Neural cell (in vitro differentiated cells): Measurements from ENCODE around the gene ASH1L. TPM values are rescaled to one million over a fixed set of nuclear protein-coding genes. Genes with fewer than 3 reads are reported as not detected.

Experiments
- H2AFZ ChIP-seq: fragments of 200-600, 300-800 bp; sonication (generic), shearing (Covaris generic); 2 replicates; pipeline ENCODE4 v1.6.0; 2014; ENCODE audit warnings: low read depth, mild to moderate bottlenecking, antibody characterized with exemption, low read length, moderate library complexity
- H3F3A ChIP-seq: fragments of 200-600 bp; shearing (Covaris generic); 2 replicates; pipeline ENCODE4 v1.6.1; 2016; ENCODE audit warnings: mild to moderate bottlenecking, moderate library complexity, mixed read lengths, antibody characterized with exemption, low read length; ENCODE audit not compliant: insufficient read depth, poor library complexity, severe bottlenecking
- H3K27ac ChIP-seq: fragments of 200-600, 300-800 bp; sonication (generic), shearing (Covaris generic); 2 replicates; pipeline ENCODE4 v1.5.1; 2014; ENCODE audit warnings: mild to moderate bottlenecking, low read length, moderate library complexity
- H3K27me3 ChIP-seq: fragments of 300-800, 200-600 bp; sonication (generic), shearing (Covaris generic); 2 replicates; pipeline ENCODE4 v1.6.0; 2014; ENCODE audit warnings: mild to moderate bottlenecking, low read depth, low read length, moderate library complexity; ENCODE audit not compliant: insufficient read depth
- H3K36me3 ChIP-seq: fragments of 300-800, 200-600 bp; sonication (generic), shearing (Covaris generic); 2 replicates; pipeline ENCODE4 v1.5.1; 2014; ENCODE audit warnings: mild to moderate bottlenecking, antibody characterized with exemption, low read length, moderate library complexity; ENCODE audit not compliant: insufficient read depth
- H3K4me2 ChIP-seq: fragments of 300-800, 200-600 bp; sonication (generic), shearing (Covaris generic); 2 replicates; pipeline ENCODE4 v1.6.0; 2014; ENCODE audit warnings: mild to moderate bottlenecking, low read length
- H3K4me3 ChIP-seq: fragments of 300-800, 200-600 bp; sonication (generic), shearing (Covaris generic); 2 replicates; pipeline ENCODE4 v1.5.1; 2014; ENCODE audit warnings: mild to moderate bottlenecking, low read length, moderate library complexity
- H3K79me2 ChIP-seq: fragments of 200-600 bp; shearing (Covaris generic); replicated peaks from 2 replicates; pipeline ENCODE4 v1.6.0; 2014; ENCODE audit warnings: mild to moderate bottlenecking, low read length, moderate library complexity; ENCODE audit not compliant: insufficient read depth
- H3K9ac ChIP-seq: fragments of 300-800, 200-600 bp; sonication (generic), shearing (Covaris generic); 2 replicates; pipeline ENCODE4 v1.6.1; 2016; ENCODE audit warnings: mild to moderate bottlenecking, low read length, mixed read lengths
- H3K9me2 ChIP-seq: fragments of 200-600 bp; shearing (Covaris generic); 2 replicates; pipeline ENCODE4 v1.6.1; 2016; ENCODE audit warnings: mild to moderate bottlenecking, low read length, mixed read lengths; ENCODE audit not compliant: insufficient read depth
- H3K9me3 ChIP-seq: fragments of 200-600, 300-800 bp; sonication (generic), shearing (Covaris generic); 2 replicates; pipeline ENCODE4 v1.6.1; 2016; ENCODE audit warnings: mild to moderate bottlenecking, mixed run types, low read length, moderate library complexity, mixed read lengths
- H4K20me1 ChIP-seq: fragments of 200-600 bp; shearing (Covaris generic); 2 replicates; pipeline ENCODE4 v1.6.1; 2016; ENCODE audit warnings: mild to moderate bottlenecking, mixed run types; ENCODE audit not compliant: insufficient read depth
- EP300 ChIP-seq: fragments of 450-650 bp; conservative IDR thresholded peaks from 2 replicates; pipeline ENCODE4 v1.6.1; 2014; ENCODE audit warnings: antibody characterized with exemption, mild to moderate bottlenecking, moderate library complexity; ENCODE audit not compliant: poor library complexity, severe bottlenecking
- EZH2 ChIP-seq: fragments of 200-600, 300-800 bp; shearing (Covaris generic), sonication (generic); IDR thresholded peaks from 2 replicates; pipeline ENCODE4 v1.6.1; 2014; ENCODE audit warnings: antibody characterized with exemption, low read length, borderline replicate concordance, mild to moderate bottlenecking; ENCODE audit not compliant: insufficient read depth, poor library complexity, severe bottlenecking
- MXI1 ChIP-seq: fragments of 450-650 bp; conservative IDR thresholded peaks from 2 replicates; pipeline ENCODE4 v1.6.1; 2014; ENCODE audit warnings: antibody characterized with exemption, mild to moderate bottlenecking; ENCODE audit not compliant: poor library complexity, severe bottlenecking
- POLR2AphosphoS5 ChIP-seq: IDR thresholded peaks from 2 replicates; pipeline ENCODE4 v1.6.1; 2012
- RAD21 ChIP-seq: fragments of 450-650 bp; conservative IDR thresholded peaks from 2 replicates; pipeline ENCODE4 v1.6.1; 2014; ENCODE audit warnings: antibody characterized with exemption, mild to moderate bottlenecking, moderate library complexity
- SMC3 ChIP-seq: fragments of 450-650 bp; conservative IDR thresholded peaks from 2 replicates; pipeline ENCODE4 v1.6.1; 2014; ENCODE audit warnings: antibody characterized with exemption, mild to moderate bottlenecking, moderate library complexity; ENCODE audit not compliant: poor library complexity
- TAF1 ChIP-seq: IDR thresholded peaks from 2 replicates; pipeline ENCODE4 v1.6.1; 2012; ENCODE audit warnings: low read depth
- polyA plus RNA-seq: library from polyadenylated mRNA; depleted of rRNA; stranded (reverse); fragments of >200 nt; gene quantifications from 2 replicates; pipeline ENCODE4 v1.2.3, GENCODE V29; 2014
- TF ChIP-seq, protein P1 (sequence below): IDR thresholded peaks from 2 replicates; pipeline ENCODE4 v1.6.1; 2012; ENCODE audit warnings: borderline replicate concordance
- TF ChIP-seq, protein P2 (sequence below): fragments of 450-650 bp; IDR thresholded peaks from 2 replicates; pipeline ENCODE4 v1.5.1; 2014; ENCODE audit warnings: antibody characterized with exemption, mild to moderate bottlenecking, moderate library complexity; ENCODE audit not compliant: poor library complexity, severe bottlenecking

The ASH1L gene
- polyA plus RNA-seq, 1 donor from 2014 or later, result 16.2 TPM

GRCh38 chr1:155313261-155313660 lies 249.3 kb downstream of the ASH1L start:
- H3K36me3 ChIP-seq, result no peaks in the 10 kb centered on the region

DNA sequence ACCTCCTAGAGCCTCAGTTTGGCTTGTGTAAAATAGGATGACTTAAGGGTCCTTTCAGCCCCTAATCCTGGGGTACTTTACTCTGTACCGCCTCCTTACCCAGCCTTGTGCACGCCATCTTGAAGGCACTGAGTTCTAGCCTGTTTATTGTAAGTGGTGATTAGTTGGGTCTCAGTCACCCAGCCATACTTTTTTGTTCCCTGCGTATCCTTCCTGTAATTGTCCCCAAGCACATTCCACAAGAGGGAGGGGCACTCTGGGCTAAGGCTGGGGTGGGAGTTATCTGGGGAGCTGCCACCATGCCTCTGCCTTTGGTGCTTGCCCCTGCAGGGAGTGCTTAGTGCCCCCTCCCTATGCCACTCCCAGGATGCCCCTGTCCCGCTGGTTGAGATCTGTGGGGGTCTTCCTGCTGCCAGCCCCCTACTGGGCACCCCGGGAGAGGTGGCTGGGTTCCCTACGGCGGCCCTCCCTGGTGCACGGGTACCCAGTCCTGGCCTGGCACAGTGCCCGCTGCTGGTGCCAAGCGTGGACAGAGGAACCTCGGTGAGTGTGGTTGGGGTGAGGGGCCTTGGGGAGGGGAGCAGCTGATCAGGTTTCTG lies 253.1 kb downstream of the ASH1L start:
- no peaks in the 10 kb centered on the region for H3K27me3 ChIP-seq
- H3K4me2 ChIP-seq, result peak overlapping the region; percentile 90
- H3K27ac ChIP-seq, result peak overlapping the region; percentile 93
- H3K4me3 ChIP-seq, result peak overlapping the region; percentile 88
- no peaks in the 10 kb centered on the region for H3K36me3 ChIP-seq
- H2AFZ ChIP-seq, result peak overlapping the region; percentile 61
- TF ChIP-seq POLR2AphosphoS5 (no peak), RAD21 (no peak), EZH2 (no peak), TAF1 (no peak)
- H3K79me2 ChIP-seq, result peaks cover 23% of the 10 kb centered on the region
- no peaks in the 10 kb centered on the region for H3K9me3 ChIP-seq
- H3F3A ChIP-seq, result no peaks in the 10 kb centered on the region
- H3K9me2 ChIP-seq, result no peaks in the 10 kb centered on the region
- no peaks in the 10 kb centered on the region for H4K20me1 ChIP-seq
- H3K9ac ChIP-seq, result peak overlapping the region; percentile 91

More at GRCh38 chr1:155313261-155313660, 249.3 kb downstream of the ASH1L start:
- no peaks in the 10 kb centered on the region for H3F3A ChIP-seq
- no peaks in the 10 kb centered on the region for H3K27me3 ChIP-seq
- no peak overlapping the region for H3K4me2 ChIP-seq
- no peak overlapping the region for H2AFZ ChIP-seq
- H4K20me1 ChIP-seq, result no peaks in the 10 kb centered on the region
- no peak overlapping the region for H3K9ac ChIP-seq
- H3K9me2 ChIP-seq, result no peaks in the 10 kb centered on the region
- no peak overlapping the region for H3K4me3 ChIP-seq
- TF ChIP-seq POLR2AphosphoS5 (no peak), TAF1 (no peak), RAD21 (no peak), EP300 (no peak), EZH2 (no peak), MXI1 (no peak), SMC3 (no peak)
- TF ChIP-seq, protein P1, sequence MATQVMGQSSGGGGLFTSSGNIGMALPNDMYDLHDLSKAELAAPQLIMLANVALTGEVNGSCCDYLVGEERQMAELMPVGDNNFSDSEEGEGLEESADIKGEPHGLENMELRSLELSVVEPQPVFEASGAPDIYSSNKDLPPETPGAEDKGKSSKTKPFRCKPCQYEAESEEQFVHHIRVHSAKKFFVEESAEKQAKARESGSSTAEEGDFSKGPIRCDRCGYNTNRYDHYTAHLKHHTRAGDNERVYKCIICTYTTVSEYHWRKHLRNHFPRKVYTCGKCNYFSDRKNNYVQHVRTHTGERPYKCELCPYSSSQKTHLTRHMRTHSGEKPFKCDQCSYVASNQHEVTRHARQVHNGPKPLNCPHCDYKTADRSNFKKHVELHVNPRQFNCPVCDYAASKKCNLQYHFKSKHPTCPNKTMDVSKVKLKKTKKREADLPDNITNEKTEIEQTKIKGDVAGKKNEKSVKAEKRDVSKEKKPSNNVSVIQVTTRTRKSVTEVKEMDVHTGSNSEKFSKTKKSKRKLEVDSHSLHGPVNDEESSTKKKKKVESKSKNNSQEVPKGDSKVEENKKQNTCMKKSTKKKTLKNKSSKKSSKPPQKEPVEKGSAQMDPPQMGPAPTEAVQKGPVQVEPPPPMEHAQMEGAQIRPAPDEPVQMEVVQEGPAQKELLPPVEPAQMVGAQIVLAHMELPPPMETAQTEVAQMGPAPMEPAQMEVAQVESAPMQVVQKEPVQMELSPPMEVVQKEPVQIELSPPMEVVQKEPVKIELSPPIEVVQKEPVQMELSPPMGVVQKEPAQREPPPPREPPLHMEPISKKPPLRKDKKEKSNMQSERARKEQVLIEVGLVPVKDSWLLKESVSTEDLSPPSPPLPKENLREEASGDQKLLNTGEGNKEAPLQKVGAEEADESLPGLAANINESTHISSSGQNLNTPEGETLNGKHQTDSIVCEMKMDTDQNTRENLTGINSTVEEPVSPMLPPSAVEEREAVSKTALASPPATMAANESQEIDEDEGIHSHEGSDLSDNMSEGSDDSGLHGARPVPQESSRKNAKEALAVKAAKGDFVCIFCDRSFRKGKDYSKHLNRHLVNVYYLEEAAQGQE, result no peak
- TF ChIP-seq, protein P2, sequence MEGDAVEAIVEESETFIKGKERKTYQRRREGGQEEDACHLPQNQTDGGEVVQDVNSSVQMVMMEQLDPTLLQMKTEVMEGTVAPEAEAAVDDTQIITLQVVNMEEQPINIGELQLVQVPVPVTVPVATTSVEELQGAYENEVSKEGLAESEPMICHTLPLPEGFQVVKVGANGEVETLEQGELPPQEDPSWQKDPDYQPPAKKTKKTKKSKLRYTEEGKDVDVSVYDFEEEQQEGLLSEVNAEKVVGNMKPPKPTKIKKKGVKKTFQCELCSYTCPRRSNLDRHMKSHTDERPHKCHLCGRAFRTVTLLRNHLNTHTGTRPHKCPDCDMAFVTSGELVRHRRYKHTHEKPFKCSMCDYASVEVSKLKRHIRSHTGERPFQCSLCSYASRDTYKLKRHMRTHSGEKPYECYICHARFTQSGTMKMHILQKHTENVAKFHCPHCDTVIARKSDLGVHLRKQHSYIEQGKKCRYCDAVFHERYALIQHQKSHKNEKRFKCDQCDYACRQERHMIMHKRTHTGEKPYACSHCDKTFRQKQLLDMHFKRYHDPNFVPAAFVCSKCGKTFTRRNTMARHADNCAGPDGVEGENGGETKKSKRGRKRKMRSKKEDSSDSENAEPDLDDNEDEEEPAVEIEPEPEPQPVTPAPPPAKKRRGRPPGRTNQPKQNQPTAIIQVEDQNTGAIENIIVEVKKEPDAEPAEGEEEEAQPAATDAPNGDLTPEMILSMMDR, result no peak
- peaks cover 23% of the 10 kb centered on the region for H3K79me2 ChIP-seq
- H3K27ac ChIP-seq, result no peak overlapping the region
- H3K9me3 ChIP-seq, result no peaks in the 10 kb centered on the region
